Left colon (tissue), 2 donors: Measurements from ENCODE around the gene SH3BP5. TPM values are rescaled to one million over a fixed set of nuclear protein-coding genes. Genes with fewer than 3 reads are reported as not detected.

ENCODE experiments used
- ATAC-seq: fragments of 200-7000 bp; cut with Tn5 transposase; one replicate; pipeline ENCODE4 v1.9.1; 2020; ENCODE audit warnings: mild to moderate bottlenecking, moderate library complexity
- DNase-seq, 2 donors: peaks; one replicate each; pipeline ENCODE4 v3.0.0-alpha.2; 2020
- intact Hi-C, 2 donors: fragments of 100-400 bp; cut with DNase I in 1 of 2; cut with micrococcal nuclease in 1 of 2; formaldehyde crosslinking; loops; one replicate each; pipeline versions ENCODE4 v1.11.2 to v1.14.0; 2022; cut with DNase I, micrococcal nuclease
- total RNA-seq, 2 donors: library from RNA; stranded (reverse); fragmentation: NEBNext Ultra II Directional; extraction: Animal tissue kit (Norgen Biotek cat#: 25700); gene quantifications; one replicate each; pipeline ENCODE4 v1.2.1, GENCODE V29; 2021
- donor health status: DM: no; HTN: no; CAD: no.
- donor health status: DM: yes; HTN: yes; CAD: no.

SH3BP5 gene
- total RNA-seq, 2 donors from 2014 or later, result 7.6 to 12.1 TPM

- DNase-seq (no peak), ATAC-seq (no peak)
- intact Hi-C loops, result loop anchor here (5.0 to 10.0 kb wide), 2 partner anchors 45 to 63 kb away; no protein-coding TSS in a partner anchor
These were observed 2.3 kb downstream of the SH3BP5 start for GRCh38 chr3:15330031-15330596.

GRCh38 chr3:15329046-15330005, 3.1 kb downstream of the SH3BP5 start:
- ATAC-seq, result no peak
- DNase-seq, result no peak
- intact Hi-C loops, result loop anchor here (5.0 to 10.0 kb wide), 2 partner anchors 45 to 62 kb away; no protein-coding TSS in a partner anchor

DNA sequence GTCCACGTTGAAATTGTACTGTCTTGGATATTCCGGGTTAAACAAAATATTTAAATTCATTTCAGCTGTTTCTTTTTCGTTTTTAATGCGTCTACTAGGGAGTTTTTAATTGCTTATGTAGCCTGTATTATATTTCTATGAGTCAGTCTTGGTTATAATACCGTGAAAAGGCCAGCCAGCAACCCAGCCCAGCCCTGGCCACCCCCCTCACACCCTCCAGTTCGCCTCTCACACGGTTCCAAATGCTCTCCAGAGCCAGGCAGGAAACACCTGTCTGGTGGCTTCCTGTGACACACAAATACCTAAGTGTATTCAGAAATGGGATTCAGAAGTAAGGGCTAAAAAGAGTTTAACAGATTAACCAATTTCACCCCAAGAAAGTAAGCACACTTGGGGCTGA, 4.4 kb downstream of the SH3BP5 start:
- ATAC-seq (peak; percentile 30), DNase-seq (peak in 1 of 2 donors; percentile 23)
- intact Hi-C loops, result no loop called here

- ATAC-seq (no peak), DNase-seq (no peak)
- intact Hi-C loops, result no loop called here
These were observed 5.7 kb downstream of the SH3BP5 start for GRCh38 chr3:15326673-15327072.

GRCh38 chr3:15326037-15326436, 6.3 kb downstream of the SH3BP5 start:
- no peak for ATAC-seq
- DNase-seq, result no peak
- intact Hi-C loops, result no loop called here

DNA sequence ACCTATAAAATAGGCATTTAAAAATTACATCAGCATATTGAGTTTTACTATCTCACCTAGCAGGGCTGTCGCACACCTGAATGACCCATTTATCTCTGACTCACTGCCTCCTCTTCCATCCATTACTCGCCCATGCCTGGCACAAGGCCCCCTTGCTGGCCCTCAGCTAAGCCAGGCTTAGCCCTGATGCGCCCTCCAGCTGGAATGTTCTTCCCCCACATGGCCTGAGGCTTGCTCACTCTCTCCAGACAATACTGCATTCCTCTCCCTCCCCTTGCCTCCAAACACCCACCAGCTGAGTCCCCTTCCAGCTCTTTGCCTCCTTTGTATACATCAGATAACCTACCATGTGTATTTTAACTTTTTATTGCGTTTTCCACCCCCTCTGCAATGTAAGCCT, 7.2 kb downstream of the SH3BP5 start:
- DNase-seq, result no peak
- ATAC-seq, result no peak
- intact Hi-C loops, result no loop called here

DNA sequence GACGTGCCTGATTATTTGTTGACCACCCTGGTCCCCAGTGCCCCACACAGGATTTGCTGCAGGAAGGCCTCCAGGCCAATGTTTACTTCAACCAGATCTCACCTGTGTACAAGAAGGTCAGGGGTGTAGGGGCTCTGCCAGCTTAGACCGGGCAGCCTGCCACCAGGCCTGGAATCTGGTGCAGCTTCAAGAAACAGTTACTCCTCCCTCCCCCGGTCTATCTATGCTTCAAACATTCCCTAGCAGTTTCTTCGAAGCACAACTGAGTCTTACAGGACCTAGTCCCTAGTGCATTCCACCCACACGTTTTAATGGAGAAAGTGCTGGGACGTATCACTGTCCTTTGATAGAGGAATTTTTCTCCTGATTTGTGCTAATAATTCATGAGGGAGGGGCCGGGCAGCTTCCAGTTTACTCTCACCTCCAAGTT, 8.0 kb downstream of the SH3BP5 start:
- ATAC-seq (no peak), DNase-seq (no peak)
- intact Hi-C loops, result no loop called here

GRCh38 chr3:15323063-15323462, 9.3 kb downstream of the SH3BP5 start:
- DNase-seq, result no peak
- intact Hi-C loops, result no loop called here

GRCh38 chr3:15321349-15321748, 11.0 kb downstream of the SH3BP5 start:
- DNase-seq (no peak), ATAC-seq (no peak)
- intact Hi-C loops, result no loop called here

More at GRCh38 chr3:15323063-15323462, 9.3 kb downstream of the SH3BP5 start:
- no peak for ATAC-seq

GRCh38 chr3:15319575-15319974, 12.8 kb downstream of the SH3BP5 start:
- ATAC-seq, result no peak
- intact Hi-C loops, result no loop called here
- no peak for DNase-seq

- no peak for ATAC-seq
- no peak for DNase-seq
- intact Hi-C loops, result no loop called here
These were observed 13.2 kb downstream of the SH3BP5 start for GRCh38 chr3:15319136-15319535.

- ATAC-seq, result no peak
- intact Hi-C loops, result no loop called here
- no peak for DNase-seq
These were observed 13.7 kb downstream of the SH3BP5 start for GRCh38 chr3:15318661-15319060.

GRCh38 chr3:15316998-15317435, 15.4 kb downstream of the SH3BP5 start:
- intact Hi-C loops, result no loop called here
- ATAC-seq, result no peak
- no peak for DNase-seq

DNA sequence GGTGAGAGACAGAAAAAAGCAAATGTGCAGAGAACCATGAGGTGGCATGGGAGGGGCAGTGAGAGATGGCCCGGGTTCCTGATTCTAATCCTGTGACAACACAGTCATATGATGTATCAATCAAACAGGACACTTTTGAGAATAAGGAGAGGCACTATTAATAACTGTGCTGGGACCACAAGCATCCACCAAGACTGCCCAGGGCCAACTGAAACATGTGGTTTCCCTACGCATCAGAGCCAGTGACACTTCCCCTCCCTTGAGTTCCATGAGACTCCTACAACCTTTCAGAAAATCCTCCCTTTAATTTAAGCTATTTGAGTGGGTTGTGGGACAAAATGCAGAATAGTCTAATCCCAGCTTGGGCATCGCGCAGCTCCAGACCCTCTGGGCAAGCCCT, 17.4 kb downstream of the SH3BP5 start:
- ATAC-seq (no peak), DNase-seq (no peak)
- intact Hi-C loops, result no loop called here

GRCh38 chr3:15314276-15314675, 18.1 kb downstream of the SH3BP5 start:
- DNase-seq (no peak), ATAC-seq (no peak)
- intact Hi-C loops, result no loop called here

GRCh38 chr3:15313461-15313860, 18.9 kb downstream of the SH3BP5 start:
- intact Hi-C loops, result no loop called here
- DNase-seq, result no peak

DNA sequence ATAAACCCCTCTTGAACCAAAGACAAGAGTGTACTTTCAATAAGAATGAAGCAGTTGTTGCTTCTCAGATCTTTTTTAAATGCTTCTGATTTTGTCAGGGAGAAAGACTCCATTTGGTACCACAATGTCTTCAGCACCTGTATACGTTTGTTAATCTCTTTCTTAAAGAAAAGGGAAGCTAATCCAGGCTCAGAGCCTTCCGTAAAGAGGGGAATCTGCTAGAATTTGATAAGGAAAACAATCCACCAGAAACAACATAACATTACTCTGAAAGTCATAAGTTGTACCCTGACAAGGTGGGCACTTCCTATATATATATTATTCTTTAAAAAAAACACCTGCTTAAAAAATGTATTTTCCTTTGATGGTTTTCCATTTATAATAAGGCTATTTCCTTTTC, 19.8 kb downstream of the SH3BP5 start:
- DNase-seq, result no peak
- no peak for ATAC-seq
- intact Hi-C loops, result no loop called here

More at GRCh38 chr3:15313461-15313860, 18.9 kb downstream of the SH3BP5 start:
- ATAC-seq, result no peak

DNA sequence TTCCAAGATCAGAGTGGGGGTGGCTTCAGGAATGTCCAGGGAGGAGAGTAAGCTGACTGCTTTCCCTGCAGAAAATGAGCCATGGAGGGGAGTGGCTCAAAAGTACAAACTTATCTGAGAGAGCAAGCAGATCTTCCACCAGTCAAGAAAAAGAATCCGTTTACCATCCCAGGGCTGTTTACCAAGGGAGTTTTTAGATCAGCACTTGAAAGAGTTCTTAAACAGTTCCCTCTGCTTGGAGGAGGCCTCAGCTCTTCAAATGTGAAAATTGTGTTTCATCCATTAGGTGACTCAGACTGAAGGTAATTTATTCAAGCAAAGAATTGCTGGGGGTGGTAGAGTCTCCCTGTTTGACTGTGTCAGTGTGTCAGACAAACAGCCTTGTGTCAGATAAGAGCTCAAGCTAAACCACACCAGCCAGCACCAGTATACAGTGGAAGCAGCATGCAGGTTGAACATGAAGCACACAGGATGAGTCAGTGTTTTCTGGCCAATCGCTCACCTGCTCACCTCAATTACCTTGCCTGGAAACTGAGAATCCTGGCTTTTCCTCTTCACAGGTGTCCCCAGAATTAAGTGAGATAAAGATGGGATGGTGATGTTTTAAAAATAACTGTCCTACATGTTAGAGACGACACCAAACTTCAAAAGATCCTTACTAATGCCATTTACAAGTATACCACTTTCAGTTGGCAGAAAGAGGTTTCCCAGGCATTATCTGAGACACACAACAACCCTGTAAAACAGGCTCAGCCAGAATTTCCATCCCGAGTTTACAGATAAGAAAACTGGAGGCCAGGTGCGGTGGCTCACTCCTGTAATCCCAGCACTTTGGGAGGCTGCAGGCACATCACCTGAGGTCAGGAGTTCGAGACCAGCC, 21.7 kb downstream of the SH3BP5 start:
- intact Hi-C loops, result no loop called here
- ATAC-seq, result peak; percentile 87

DNA sequence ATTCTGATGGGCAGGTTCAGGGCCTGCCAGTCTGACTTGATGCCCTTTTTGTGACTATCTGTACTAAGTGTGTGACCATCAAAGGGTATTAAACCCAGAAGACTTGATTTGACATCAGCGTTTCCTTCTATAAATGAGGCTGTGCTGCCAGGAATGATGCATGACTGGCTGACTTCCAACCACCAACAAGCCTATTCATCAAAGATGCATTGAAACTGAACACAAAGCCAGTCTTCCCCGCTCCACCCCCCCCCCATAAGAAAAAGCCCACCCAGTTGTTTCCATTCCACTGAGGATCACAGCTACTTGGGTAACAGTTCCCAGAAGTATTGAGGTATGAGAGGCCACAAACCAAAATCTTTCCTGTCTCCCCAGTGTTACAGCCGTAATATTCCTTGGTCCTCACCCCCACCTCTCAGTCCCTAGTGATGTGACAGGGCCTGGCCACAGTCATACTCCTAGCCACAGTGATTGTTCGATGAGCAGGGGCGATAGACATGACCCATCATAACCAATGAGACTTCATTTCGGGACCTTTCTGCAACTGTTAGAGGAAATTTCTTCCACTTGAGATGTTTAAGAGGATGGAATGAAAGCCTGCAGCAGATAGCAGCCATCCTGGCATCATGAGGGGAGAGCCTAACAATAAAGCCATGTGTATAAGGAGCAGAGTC, 22.6 kb downstream of the SH3BP5 start:
- no peak for ATAC-seq
- DNase-seq, result no peak
- intact Hi-C loops, result no loop called here

More for the DNA sequence above, 21.7 kb downstream of the SH3BP5 start:
- DNase-seq, result no peak
